MCF 10A (cell line): ENCODE results near the gene PRKN. TPM values are rescaled to one million over a fixed set of nuclear protein-coding genes. Genes with fewer than 3 reads are reported as not detected.

Experiments used
- BruUV-seq: library from RNA; stranded (reverse); fragments of 400-500 nt; replicated peaks from 2 replicates; lab custom pipeline; 2021; lab: Mats Ljungman, UMichigan
- CTCF ChIA-PET: fragments of 300-600 bp; sonication (Branson Sonifier 250); formaldehyde crosslinking; extraction: SDS; loops from one replicate; lab custom pipeline; 2021; ENCODE audit warnings: antibody characterized with exemption, inconsistent platforms; lab: Yijun Ruan, JAX
- POLR2A ChIA-PET: fragments of 300-600, 350-650 bp; sonication (Branson Sonifier 250); formaldehyde crosslinking; extraction: SDS; loops from one replicate; lab custom pipeline; 2020; ENCODE audit warnings: antibody characterized with exemption, inconsistent platforms; lab: Yijun Ruan, JAX
- DNase-seq: peaks from one replicate; pipeline ENCODE4 v3.0.0-alpha.2; 2018; ENCODE audit not compliant: unreplicated experiment
- H3K27ac Mint-ChIP-seq: one replicate; pipeline ENCODE4 v1.8.0; 2022; ENCODE audit warnings: mild to moderate bottlenecking, low read depth, mixed read lengths; ENCODE audit not compliant: unreplicated experiment
- H3K27me3 Mint-ChIP-seq: one replicate; pipeline ENCODE4 v1.8.0; 2022; ENCODE audit warnings: mixed read lengths; ENCODE audit not compliant: insufficient read depth, unreplicated experiment
- H3K36me3 Mint-ChIP-seq: one replicate; pipeline ENCODE4 v1.8.0; 2022; ENCODE audit warnings: mild to moderate bottlenecking, moderate library complexity, mixed read lengths; ENCODE audit not compliant: insufficient read depth, unreplicated experiment
- H3K4me1 Mint-ChIP-seq: one replicate; pipeline ENCODE4 v1.8.0; 2022; ENCODE audit warnings: mixed read lengths; ENCODE audit not compliant: insufficient read depth, unreplicated experiment
- H3K4me3 Mint-ChIP-seq: one replicate; pipeline ENCODE4 v1.8.0; 2022; ENCODE audit warnings: mild to moderate bottlenecking, moderate library complexity, mixed read lengths; ENCODE audit not compliant: unreplicated experiment
- H3K9me3 Mint-ChIP-seq: one replicate; pipeline ENCODE4 v1.8.0; 2022; ENCODE audit warnings: mixed read lengths; ENCODE audit not compliant: unreplicated experiment
- intact Hi-C: fragments of 100-400 bp; cut with micrococcal nuclease; formaldehyde crosslinking; loops from 2 replicates; pipeline ENCODE4 v1.14.1; 2022
- total RNA-seq: library from RNA; stranded (reverse); gene quantifications from 2 replicates; pipeline ENCODE4 v1.2.3, GENCODE V29; 2022
- TF ChIP-seq, protein P1 (sequence below): fragments of 200-600 bp; IDR thresholded peaks from one replicate; pipeline ENCODE4 v1.8.0; 2022; ENCODE audit warnings: antibody characterized with exemption, mild to moderate bottlenecking; ENCODE audit not compliant: unreplicated experiment

Gene PRKN
- total RNA-seq, 1 experiment from 2014 or later, result 2.5 TPM

DNA sequence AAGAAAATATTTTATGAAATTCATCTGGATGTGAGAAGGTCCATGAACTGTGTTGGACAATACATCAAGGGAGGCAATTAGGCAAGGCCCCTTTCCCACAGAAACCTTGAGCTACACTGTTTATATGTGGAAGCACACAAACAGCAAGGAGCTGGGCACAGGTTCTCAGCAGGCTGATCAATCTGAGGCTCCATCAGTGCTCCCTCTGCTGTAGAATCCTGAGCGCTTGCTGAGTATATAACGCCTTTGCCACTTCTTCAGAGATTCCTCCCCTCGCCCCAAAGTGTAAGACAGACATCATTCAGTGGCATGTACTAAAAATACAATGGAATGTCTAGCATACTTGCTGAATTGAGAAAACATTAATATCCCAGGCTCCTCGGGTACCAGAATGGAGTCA is 146.9 kb downstream of the PRKN start:
- Mint-ChIP-seq H3K9me3 (peaks cover under 1% of the 10 kb centered on the region), H3K4me3 (no peak overlapping the region)
- BruUV-seq, result no TSS peak

DNA sequence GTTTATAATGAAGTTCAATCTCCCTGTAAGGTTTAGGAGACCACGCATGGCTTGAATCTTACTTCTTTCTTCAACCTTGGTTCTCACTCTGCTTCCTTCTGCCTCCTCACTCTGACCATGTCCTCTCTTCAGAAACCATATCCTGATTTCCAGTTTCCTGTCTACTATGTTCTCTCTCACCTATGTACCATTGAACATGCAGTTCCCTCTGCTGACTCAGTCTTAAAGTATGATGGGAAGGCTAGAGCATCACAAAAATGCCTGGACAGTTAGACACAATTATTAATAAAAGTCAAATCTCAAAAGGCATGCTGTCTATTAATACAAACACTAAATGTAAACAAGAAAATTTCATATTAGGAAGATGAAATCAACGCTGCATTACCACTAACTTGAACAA is 151.6 kb downstream of the PRKN start:
- Mint-ChIP-seq H3K9me3 (peaks cover 8% of the 10 kb centered on the region), H3K4me3 (no peak overlapping the region), H3K27ac (no peak overlapping the region), H3K4me1 (peaks cover 13% of the 10 kb centered on the region), H3K27me3 (no peaks in the 10 kb centered on the region), H3K36me3 (no peaks in the 10 kb centered on the region)
- CTCF ChIA-PET, result no interaction called here
- no peak for DNase-seq
- intact Hi-C loops, result no loop called here
- POLR2A ChIA-PET, result no interaction called here
- BruUV-seq, result no TSS peak
- TF ChIP-seq, protein P1, sequence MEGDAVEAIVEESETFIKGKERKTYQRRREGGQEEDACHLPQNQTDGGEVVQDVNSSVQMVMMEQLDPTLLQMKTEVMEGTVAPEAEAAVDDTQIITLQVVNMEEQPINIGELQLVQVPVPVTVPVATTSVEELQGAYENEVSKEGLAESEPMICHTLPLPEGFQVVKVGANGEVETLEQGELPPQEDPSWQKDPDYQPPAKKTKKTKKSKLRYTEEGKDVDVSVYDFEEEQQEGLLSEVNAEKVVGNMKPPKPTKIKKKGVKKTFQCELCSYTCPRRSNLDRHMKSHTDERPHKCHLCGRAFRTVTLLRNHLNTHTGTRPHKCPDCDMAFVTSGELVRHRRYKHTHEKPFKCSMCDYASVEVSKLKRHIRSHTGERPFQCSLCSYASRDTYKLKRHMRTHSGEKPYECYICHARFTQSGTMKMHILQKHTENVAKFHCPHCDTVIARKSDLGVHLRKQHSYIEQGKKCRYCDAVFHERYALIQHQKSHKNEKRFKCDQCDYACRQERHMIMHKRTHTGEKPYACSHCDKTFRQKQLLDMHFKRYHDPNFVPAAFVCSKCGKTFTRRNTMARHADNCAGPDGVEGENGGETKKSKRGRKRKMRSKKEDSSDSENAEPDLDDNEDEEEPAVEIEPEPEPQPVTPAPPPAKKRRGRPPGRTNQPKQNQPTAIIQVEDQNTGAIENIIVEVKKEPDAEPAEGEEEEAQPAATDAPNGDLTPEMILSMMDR, result no peak

More for the DNA sequence above, 146.9 kb downstream of the PRKN start:
- CTCF ChIA-PET, result no interaction called here
- TF ChIP-seq, protein P1, result no peak
- Mint-ChIP-seq H3K36me3 (no peaks in the 10 kb centered on the region), H3K4me1 (peaks cover 6% of the 10 kb centered on the region), H3K27ac (no peak overlapping the region), H3K27me3 (no peaks in the 10 kb centered on the region)
- intact Hi-C loops, result no loop called here
- POLR2A ChIA-PET, result no interaction called here
- DNase-seq, result no peak

DNA sequence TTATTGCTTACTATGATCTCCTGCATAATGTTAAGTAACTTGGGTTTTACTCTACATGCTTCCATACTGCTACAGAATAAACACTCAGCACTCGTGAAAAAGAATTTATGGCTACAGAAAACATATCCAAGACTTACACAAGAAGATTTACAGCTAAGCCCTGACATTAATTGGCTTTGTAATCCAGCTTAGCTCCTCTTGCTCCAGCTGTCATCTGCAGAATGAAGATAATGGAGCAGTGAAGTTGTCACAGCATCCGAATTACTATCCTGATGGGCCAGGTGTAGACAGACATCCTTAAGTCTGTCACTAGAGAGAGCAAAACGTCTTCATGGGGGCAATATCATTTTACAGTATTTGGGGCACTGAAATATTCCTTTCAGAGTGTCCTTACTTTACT is 155.3 kb downstream of the PRKN start:
- intact Hi-C loops, result no loop called here
- TF ChIP-seq, protein P1, result no peak
- DNase-seq, result no peak
- H3K36me3 Mint-ChIP-seq, result no peaks in the 10 kb centered on the region
- no peaks in the 10 kb centered on the region for H3K27me3 Mint-ChIP-seq
- BruUV-seq, result no TSS peak
- no peak overlapping the region for H3K4me3 Mint-ChIP-seq
- POLR2A ChIA-PET, result no interaction called here
- peaks cover 13% of the 10 kb centered on the region for H3K4me1 Mint-ChIP-seq
- peak overlapping the region; percentile 39 for H3K27ac Mint-ChIP-seq
- CTCF ChIA-PET, result no interaction called here
- peaks cover 22% of the 10 kb centered on the region for H3K9me3 Mint-ChIP-seq

DNA sequence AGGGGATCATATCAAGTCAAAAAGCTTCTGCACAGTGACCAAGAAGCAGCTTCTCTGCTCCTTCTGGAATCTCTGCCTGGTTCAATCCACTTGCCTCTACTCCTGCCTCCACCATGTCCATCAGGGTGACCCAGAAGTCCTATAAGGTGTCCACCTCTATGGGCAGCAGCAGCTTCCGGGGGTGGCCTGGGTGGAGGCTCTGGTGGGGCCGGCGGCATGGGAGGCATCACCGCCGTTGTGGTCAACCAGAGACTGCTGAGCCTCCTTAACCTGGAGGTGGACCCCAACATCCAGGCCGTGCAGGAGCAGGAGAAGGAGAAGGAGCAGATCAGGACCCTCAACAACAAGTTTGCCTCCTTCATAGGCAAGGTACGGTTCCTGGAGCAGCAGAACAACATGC is 159.3 kb downstream of the PRKN start:
- Mint-ChIP-seq H3K27me3 (no peaks in the 10 kb centered on the region), H3K9me3 (peaks cover 40% of the 10 kb centered on the region), H3K4me1 (no peaks in the 10 kb centered on the region), H3K27ac (no peak overlapping the region), H3K36me3 (no peaks in the 10 kb centered on the region), H3K4me3 (no peak overlapping the region)
- CTCF ChIA-PET, result interaction anchor here (0.6 to 1.0 kb wide), 2 partner anchors 12 to 24 kb away, joined by 3 to 4 read pairs; no protein-coding TSS in a partner anchor
- no TSS peak for BruUV-seq
- TF ChIP-seq, protein P1, result no peak
- no peak for DNase-seq
- intact Hi-C loops, result no loop called here
- POLR2A ChIA-PET, result no interaction called here
